ENCODE data around the gene CTNND2. TPM values are rescaled to one million over a fixed set of nuclear protein-coding genes. Genes with fewer than 3 reads are reported as not detected.
A peak's percentile ranks its signal among the peaks of the same experiment; 100 is the strongest.

Gene CTNND2, protein sequence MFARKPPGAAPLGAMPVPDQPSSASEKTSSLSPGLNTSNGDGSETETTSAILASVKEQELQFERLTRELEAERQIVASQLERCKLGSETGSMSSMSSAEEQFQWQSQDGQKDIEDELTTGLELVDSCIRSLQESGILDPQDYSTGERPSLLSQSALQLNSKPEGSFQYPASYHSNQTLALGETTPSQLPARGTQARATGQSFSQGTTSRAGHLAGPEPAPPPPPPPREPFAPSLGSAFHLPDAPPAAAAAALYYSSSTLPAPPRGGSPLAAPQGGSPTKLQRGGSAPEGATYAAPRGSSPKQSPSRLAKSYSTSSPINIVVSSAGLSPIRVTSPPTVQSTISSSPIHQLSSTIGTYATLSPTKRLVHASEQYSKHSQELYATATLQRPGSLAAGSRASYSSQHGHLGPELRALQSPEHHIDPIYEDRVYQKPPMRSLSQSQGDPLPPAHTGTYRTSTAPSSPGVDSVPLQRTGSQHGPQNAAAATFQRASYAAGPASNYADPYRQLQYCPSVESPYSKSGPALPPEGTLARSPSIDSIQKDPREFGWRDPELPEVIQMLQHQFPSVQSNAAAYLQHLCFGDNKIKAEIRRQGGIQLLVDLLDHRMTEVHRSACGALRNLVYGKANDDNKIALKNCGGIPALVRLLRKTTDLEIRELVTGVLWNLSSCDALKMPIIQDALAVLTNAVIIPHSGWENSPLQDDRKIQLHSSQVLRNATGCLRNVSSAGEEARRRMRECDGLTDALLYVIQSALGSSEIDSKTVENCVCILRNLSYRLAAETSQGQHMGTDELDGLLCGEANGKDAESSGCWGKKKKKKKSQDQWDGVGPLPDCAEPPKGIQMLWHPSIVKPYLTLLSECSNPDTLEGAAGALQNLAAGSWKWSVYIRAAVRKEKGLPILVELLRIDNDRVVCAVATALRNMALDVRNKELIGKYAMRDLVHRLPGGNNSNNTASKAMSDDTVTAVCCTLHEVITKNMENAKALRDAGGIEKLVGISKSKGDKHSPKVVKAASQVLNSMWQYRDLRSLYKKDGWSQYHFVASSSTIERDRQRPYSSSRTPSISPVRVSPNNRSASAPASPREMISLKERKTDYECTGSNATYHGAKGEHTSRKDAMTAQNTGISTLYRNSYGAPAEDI (N-terminal part only)
- 0.17 and 1.7 TPM in 2 replicates for total RNA-seq (2014; rRNA removed; shearing (Covaris generic))

DNA sequence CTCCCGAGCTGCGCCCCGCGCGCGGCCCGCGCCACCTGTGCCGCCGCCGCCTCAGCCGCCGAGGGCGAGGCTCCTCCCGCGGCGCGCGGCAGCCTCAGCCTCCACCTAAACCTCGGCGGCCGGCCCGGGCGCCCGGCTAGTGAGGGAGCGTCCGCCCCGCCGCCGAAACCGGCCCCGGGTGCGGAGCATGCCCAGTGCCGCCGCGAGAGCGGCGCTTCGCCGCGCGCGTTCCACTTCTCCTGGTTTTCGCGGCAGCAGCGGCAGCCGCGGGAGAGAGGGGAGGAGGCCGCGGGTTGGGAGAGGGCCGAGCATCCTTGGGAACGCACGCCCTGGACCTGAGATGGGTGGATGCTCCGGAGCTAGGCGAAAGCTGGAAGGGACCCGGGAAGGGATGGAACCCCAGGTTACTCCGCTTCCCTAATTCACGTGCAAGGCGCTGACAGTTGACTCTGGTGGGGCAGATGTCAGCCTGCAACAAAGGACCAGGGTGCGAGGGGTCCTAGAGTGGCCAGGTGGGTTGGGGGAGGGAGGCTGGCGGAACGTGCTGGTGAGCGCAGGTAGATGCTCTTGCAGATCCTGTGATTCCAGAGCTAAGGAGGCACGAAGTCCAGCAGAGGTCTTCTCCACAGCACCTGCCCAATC lies at the start of gene CTNND2:
Gene CTNND2 (minus strand): TSS at position 182 of the 642 bp plus-strand sequence. CDS start 593 bp downstream, outside the sequence.
- DNase-seq (ENCODE audit: low read depth) = peak; percentile 46

DNA sequence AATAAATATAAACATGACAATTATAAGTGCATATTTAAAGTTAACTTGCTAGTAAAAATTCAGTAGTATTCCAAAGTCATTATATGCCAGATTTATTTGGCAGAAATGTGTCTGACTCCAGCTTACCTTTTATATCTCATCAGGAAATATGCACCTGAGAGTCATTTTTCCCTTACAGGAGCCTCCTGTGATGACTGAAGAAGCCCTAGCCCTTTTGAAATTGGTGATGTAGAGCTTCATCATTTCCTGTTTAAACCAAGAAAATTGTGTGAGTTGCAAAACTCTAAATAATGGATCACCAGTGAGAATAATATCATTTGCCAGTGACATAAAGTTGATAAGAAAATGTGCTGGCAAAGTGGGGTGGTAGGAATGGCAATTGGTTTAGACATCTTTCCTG lies 42.1 kb upstream of the CTNND2 start:
- DNase-seq (ENCODE audit: low read depth) = no peak

DNA sequence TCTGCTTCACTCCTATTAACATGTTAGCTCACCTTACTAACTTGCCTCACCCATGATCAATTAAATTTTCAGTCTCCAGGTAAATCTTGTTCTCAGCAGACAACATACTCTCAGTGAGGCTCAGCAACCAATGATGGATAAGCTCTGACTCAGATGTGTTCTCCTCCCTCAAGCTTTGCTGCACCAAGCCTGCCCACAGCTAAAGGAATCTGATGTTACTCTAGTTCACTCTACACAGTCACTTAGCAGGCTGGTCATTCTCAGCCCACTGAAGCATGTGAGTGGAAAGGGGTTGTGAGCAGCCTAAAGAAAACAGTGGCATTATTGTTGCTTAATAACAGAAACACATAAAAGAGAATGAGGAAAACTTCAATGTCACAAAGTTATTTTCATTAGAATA lies 37.3 kb upstream of the CTNND2 start:
- DNase-seq (ENCODE audit: low read depth) = no peak

DNA sequence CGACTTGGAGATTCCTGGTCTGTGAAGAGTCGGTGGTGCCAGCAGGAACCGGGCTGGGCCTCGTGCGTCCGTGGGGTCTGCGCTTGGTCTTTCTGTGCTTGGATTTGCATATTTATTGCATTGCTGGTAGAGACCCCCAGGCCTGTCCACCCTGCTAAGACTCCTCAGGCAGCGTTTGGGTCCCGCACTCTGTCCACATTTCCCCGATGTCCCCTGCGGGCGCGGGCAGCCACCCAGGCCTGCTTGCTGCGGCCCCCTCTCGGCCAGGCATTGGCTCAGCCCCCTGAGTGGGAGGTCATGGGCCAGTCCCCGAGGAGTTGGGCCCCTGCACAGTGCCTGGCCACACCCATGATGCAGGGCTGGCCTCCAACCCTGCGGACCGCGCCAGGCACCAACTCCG lies 27.4 kb upstream of the CTNND2 start:
- DNase-seq (ENCODE audit: low read depth) = no peak

DNA sequence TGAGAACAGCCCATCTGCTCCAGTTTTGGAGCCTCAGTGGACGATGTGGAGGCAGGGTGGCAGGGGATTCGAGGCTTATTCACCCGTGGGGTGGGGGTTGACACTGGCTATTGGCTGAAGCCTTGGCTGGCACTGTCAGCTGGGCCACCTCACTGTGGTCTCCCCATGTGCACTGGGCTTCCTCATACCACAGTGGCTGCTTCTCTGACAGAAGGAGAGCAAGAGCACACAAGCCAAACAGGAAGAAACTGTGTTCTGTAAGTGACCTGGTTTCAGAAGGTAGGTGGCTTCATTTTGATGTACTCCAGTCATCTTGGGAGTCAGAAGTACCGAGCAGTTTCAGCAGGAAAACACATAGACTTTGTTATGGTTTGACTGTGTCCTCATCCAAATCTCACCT lies 24.7 kb upstream of the CTNND2 start:
- DNase-seq (ENCODE audit: low read depth) = no peak

DNA sequence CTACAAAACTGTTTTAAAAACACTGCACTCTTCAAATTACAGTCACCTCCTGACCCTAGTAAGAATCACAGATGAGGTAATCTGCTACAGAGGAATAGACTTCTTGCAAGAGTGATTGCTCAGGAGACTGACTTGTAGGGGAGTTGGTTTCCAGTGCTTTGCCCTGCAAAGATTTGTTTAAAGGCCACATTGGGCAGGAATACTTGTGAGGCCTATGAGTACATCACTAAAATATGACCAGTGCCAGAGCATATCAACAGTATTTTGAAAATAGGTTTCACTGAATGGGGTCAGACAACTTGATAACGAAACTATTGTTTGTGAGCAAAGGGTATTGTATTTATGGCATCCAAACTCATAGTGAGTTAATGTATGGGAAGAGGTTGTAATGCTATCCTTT lies 21.5 kb upstream of the CTNND2 start:
- DNase-seq (ENCODE audit: low read depth) = no peak

DNA sequence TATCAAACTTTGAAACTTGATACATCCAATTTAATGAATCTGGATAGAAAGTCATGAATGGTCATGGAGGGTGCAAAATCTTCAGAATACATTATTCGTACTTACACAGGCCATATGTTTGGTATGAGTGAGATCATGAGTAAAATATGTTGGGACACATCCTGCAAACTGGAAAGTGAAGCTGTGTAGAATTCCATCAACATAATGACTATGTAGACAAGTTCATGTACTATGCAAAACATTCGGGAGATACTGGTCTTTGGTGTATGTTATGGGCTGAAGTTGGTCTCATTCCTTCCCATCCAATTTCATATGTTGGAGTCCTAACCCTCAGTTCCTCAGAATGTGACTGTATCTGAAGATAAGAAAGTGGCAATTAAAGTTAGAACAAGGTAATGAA lies 18.1 kb upstream of the CTNND2 start:
- DNase-seq (ENCODE audit: low read depth) = no peak

DNA sequence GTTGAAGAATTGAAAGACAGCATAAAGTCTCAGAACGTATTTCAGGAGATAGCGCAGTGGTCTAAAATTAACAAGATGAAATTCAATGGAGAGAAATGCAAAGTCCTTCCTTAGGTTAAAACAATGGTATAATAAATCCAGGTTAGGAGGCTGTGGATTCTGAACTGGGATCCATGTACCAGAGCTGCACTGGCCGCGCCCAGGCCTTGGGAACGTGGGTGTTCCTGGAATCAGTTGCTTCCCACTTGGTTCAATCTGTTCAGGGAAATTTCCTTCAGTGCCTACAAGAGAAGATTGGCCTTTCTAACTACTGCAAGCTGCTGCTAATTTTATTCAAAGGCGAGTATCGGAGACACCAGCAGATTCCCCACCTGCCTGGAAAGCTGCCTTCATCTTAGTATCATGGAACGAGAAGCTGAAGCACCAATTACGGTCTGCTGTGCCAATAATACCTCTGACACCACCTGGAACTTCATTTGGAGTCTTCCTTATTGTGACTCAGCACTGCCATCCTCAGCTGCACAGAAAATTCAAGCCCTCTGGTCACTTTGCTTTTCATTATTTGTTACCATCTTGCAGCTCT lies 14.3 kb upstream of the CTNND2 start:
- DNase-seq (ENCODE audit: low read depth) = no peak

DNA sequence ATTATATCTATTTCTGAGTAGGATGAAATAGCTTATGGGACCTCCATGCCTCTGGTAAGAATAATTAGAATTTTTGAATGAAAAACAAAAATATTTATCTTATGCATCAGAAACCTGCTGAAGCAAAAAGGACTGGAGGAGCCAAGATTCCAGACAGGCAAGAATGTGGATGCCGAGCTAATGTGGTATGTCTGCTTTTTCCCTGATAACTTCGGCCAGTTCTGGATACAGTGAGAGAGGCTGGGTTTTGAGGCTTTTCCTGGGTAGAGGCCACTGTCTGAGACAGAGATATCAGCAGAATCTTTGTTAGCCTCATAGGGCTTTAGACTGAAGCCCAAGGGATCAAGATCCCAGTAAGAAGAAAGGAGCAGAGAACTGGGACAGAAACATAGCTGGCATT lies 5.2 kb upstream of the CTNND2 start:
- no peak for DNase-seq (ENCODE audit: low read depth)

DNA sequence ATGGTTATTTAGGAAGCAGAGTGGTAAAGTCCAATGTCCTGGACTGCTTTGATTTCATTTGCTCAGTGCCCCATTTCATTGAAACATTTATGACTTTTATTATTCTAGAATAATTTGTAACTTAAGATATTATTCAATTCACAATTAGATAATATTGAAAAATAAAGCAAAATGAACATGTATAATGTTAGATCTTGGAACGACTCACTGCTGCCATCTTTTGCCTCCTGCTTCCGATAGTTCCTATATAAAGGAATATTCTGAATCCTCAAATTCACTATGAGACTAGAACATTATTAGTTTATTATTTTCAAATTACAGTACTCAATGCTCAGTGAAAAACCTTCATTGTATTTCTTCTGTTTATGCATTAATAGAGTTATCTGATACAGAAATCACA lies 2.3 kb upstream of the CTNND2 start:
- no peak for DNase-seq (ENCODE audit: low read depth)

DNA sequence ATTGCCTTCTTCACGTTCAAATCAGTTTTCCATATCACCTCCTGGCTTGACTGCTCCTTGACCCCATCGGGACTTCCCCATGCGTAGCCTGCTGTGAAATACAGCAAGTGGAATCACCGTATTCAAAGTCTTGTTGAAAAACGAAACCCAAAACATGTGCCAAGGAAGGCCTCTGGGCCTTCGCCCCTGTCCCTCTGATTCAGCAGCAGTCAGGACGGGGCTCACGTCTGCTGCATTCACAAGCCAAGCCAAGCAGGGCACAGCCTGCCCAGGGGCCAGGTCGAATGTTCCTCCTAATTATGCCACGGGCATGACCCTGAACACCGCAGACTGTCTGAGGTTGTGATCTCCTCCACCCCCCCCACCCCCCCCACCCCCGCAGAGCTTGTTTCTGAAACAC lies 960 bp upstream of the CTNND2 start:
- DNase-seq (ENCODE audit: low read depth) = no peak

DNA sequence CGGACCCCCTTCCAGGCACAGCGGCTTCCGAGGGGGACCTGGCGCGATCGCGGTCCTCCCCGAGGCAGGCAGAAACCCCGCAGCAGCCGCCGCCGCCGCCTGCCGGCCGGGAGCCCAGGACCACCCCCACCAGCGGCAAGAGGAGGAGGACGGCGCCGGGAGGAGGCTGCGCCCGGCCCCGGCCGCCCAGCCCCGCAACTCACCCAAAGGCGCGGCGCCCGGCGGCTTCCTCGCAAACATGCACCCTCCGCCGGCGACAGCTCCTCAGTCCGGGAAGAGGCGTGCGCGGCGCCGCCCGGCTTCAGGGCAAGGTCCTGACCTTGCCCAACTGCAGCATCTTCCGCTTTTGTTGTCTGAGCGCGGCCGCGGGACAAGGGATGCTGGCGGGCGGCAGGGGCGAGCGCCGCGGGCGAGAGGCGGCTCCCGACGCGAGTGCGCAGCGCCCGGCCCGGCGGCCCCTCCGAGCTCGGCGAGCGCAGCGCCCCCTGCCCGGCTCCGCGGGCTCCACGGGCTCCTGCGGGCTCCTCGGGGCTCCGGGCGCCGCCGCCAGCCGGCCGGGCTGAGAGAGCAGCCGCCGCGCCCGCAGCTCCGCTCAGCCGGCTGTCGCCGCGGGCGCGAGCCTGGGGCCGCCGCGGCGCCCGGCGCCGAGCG lies 507 bp downstream of the CTNND2 start:
- peak; percentile 21 for DNase-seq (ENCODE audit: low read depth)

DNA sequence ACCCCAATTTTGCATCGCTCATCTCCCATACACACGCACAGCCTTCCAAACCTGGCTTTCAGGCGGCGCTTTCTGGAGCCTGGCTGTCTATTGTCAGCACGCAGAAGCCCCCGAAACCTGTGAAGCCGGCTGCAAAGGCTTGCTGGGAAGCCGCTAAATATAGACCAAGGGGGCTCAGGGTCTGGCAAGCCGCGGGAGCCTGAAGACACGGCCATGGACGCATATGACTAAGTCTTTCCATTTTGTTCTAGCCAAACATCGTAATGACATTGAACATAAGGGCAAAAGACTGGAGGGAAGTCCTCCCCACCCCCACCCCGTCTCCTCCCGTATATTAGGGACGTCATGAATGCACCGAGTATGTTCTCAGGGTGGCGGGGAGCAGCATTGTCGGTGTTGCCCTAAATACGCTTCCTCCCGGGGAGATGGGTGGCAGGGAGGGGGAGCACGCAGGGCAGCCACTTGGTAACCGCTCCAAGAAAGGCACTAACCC lies 1.1 kb downstream of the CTNND2 start:
- DNase-seq (ENCODE audit: low read depth) = no peak

DNA sequence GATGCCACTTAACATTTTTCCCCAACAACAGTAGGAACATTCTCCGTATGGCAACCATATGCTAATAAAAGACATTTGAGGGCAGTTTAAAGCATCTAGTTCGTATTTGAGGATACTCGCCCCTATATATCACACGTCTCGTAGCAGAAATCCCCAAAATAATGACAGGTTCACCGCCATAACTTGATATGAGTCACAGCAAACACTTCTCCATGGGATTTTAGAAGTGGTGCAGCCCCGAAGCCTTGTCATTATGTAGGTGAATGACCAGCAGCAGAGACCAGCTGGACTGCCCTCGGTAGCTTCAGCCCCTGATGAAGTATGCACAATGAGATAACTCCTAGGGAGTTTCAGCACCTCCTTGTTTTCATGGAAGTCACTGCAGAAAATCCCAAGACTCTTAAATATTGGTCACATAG lies 2.0 kb downstream of the CTNND2 start:
- no peak for DNase-seq (ENCODE audit: low read depth)

DNA sequence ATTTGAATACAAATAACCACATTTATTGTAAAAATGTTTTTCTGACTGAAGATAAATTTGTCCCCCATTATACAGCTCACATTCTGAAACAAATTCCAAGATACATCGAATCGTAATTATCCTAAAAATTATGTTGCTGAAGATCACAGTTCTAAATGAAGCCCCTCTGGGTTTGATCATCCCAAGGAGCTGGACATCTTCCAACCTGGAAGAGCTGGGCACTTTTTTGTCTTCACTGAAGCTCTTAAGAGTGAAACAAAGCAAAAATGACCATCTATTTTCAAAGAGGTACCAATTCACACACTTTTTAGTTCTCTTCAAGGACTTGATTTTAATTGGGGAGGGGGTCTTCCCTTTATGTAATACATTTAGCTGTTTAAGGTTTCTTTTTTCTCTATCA lies 5.5 kb downstream of the CTNND2 start:
- no peak for DNase-seq (ENCODE audit: low read depth)

DNA sequence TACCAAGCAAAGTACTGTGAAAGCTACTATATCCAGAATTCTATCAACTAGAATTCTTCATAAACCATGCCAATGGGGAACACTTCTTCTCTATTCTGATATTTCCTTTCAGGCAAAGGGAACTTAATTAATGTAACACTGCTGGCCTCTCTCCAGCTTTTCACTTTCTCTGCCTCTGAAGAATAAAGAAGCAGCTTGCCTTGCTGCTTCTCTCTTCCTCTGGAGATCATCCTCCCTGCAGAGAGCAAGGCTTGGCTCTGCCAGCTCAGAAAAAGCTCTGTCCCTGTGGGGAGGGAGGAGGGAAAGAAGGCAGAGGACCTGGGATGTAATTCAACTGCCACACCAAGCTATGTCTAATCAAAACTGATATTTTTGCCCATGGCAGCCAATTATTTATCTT lies 6.5 kb downstream of the CTNND2 start:
- no peak for DNase-seq (ENCODE audit: low read depth)

DNA sequence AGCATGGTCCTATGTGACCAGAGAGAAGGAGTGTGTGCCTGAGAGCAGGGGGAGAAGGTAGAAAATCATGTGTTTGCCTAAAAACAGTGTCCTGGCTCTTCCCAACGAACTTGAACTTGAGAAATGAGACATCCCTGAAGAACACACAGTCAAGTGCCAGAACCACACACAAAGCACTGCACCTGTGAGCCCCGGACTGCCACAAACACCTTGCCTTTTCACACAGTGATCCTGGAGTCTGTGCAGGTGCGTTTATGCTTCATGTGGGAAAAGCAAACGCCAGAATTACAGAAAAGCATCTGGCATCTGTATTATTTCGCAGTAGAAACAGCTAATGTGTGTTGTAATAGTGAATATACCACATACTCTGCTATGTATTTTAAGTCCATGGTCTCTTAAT lies 9.3 kb downstream of the CTNND2 start:
- no peak for DNase-seq (ENCODE audit: low read depth)

DNA sequence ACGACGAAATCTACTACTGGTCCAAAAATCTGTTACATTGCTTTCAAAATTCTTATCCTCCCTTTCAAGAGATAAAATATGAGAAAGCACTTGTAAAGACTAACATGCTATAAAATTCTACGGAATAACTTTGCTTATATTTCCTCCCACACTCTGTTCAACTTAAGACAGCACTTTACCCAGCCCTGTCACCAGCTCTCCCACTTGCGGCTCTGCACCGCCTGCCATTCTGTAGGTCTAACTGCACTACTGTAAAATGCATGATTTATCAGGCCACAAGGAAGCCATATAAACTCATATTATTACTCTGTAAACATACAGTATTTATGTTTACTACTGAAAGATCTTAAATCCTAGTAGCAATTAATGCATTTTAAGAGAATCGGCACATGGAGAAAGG lies 11.4 kb downstream of the CTNND2 start:
- no peak for DNase-seq (ENCODE audit: low read depth)

DNA sequence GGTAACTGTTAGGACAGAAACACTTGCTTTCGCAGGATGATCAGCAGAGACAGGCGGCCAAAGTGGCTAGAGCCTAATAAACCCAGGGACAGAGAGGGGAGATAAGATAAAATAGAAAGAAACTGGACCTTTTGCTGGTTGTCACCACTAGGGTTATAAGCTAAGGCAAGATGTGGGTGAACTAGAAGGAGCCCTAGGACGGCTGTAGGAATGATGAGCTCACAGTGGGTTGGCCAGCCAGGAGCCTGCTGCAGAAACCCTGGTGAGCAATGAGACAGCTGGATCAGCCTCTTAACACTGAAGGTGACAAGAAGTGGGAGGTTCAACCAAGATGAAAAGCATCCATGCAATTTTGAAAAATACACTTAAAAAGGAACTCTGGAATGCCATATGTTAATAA lies 13.5 kb downstream of the CTNND2 start:
- no peak for DNase-seq (ENCODE audit: low read depth)

DNA sequence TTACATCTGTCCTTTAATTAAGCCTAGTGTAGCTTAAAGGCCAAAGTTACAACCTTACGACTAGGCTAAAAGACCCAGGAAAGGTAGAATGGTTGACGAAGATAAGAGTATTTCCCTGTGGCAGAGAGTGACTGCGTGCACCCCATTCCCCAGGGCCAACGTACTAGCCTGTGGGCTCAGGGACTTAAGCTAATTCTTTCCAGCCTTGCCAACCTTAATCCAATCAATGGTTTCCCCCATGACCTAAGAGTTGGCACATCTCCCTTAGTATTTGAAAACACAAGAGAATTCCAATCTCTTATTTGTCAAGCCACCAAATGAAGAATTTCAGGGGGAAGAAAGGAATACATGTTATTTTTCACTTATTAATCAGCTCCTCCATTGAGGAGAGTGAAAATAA lies 16.0 kb downstream of the CTNND2 start:
- DNase-seq (ENCODE audit: low read depth) = no peak

DNA sequence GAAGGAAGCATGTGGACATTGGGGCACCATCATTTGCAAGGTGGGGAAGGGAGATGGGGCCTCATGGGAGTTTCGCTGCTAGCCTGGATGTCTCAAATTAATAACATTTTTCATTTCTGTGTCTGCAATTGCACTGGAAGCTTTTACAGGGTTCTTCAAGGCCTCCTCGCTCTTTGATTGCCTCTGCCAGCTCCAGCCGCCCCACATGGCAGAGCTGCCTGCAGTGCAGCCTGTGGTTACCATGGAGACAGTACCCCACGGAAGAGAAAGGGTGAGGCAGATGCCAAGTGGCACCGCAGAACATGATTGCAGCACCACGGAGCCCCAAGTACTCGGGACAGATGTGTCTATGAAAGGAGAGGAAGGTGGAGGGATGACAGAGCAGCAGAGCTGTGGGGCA lies 25.4 kb downstream of the CTNND2 start:
- DNase-seq (ENCODE audit: low read depth) = no peak

Measured in M059J (cell line).